ENCODE results near the gene AGAP2.
"Not testable (repeated sequence)": the region's sequence is repeated elsewhere in the genome, so short reads cannot be mapped to it uniquely, and the experiment has no call there.

The AGAP2 gene

GRCh38 chr12:57738661-57739237, at the start of gene AGAP2:
TSS of gene AGAP2 (minus strand) at chr12:57738742. CDS start at chr12:57738246, 496 bp downstream.
- peak; percentile 29 to 65 for DNase-seq

GRCh38 chr12:57783861-57784260, 45.3 kb upstream of the AGAP2 start:
- DNase-seq = no peak

GRCh38 chr12:57783466-57783801, 44.9 kb upstream of the AGAP2 start:
- no peak for DNase-seq

GRCh38 chr12:57782608-57783465, 44.3 kb upstream of the AGAP2 start, which contains the start of gene TSFM:
TSS of gene TSFM (plus strand) at chr12:57782787. CDS start at chr12:57782802, 15 bp downstream.
- DNase-seq = peak in 1 of 2 experiments; percentile 88

DNA sequence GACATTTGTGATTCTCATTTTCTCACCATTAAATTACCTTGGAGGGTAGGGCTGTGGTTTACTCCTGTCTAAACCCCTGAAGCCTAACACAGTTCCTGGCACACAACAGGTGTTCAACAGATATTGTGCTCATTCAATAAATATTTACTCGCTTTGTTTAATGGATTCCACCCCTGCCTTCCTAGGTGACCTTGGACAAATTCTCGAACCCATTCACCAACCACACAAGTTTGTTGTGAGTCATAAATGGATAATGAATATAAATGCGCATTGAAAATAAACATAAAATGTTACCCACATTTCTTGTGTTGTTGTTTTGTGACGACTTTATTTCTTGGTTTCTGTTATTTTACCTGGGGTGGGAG, 43.7 kb upstream of the AGAP2 start:
- DNase-seq = no peak

GRCh38 chr12:57781801-57782200, 43.3 kb upstream of the AGAP2 start:
- no peak for DNase-seq

GRCh38 chr12:57781244-57781643, 42.7 kb upstream of the AGAP2 start:
- DNase-seq = no peak

GRCh38 chr12:57780284-57780897, 41.8 kb upstream of the AGAP2 start:
- DNase-seq = no peak

DNA sequence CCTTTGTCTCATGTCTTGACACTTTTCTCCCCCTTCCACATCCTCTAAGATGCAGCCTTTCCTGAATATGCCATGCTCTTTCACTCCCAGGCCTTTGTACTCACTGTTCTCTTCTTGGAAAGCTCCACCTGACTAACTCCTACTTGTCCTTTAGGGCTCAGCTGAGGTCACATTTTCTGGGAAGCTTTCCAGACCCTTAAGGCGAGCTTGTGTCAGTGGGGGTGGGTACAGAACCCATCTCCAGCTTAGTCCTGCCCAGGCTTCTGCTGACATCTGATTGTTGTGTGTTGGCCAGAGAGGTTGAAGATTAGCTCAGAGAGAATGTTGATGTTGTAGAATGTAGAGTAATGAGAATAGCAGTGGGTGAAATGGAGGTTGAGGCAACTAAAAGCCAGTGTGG, 41.2 kb upstream of the AGAP2 start:
- DNase-seq = no peak

DNA sequence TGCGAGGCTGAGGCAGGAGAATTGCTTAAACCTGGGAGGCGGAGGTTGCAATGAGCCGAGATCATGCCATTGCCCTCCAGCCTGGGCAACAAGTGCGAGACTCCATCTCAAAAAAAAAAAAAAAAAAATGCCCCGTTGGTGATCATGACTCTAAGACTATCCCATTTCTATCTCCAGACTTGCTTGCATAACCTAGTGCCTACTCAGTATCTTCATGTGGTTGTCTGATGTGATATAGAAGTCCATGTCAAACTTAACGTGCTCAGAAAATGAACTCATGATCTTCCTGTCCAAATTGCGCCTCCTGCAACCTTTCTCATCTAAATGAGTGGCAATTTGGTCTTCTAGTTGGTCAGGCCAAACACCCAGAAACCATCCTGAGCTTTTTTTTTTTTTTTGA, 39.4 kb upstream of the AGAP2 start:
- DNase-seq = no peak

DNA sequence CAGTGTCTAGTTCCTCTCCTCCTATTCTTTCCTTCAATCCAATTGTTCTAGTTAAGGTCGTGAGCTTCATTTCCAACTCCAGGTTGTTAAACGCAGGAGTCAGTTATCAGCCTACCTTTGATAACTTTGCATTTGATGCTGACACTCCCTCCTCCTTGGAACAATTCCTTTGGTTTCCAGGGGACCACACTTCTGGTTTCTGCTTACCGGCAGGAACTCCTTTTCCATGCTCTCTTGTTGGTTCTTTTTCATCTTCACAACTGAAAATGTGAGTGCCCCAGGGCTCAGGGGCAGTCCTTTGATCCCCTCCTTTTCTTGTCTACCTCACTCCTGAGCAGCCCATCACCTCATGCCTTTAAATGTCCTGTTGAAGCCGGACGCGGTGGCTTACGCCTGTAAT, 38.8 kb upstream of the AGAP2 start:
- no peak for DNase-seq

GRCh38 chr12:57776247-57776587, 37.7 kb upstream of the AGAP2 start:
- no peak for DNase-seq

DNA sequence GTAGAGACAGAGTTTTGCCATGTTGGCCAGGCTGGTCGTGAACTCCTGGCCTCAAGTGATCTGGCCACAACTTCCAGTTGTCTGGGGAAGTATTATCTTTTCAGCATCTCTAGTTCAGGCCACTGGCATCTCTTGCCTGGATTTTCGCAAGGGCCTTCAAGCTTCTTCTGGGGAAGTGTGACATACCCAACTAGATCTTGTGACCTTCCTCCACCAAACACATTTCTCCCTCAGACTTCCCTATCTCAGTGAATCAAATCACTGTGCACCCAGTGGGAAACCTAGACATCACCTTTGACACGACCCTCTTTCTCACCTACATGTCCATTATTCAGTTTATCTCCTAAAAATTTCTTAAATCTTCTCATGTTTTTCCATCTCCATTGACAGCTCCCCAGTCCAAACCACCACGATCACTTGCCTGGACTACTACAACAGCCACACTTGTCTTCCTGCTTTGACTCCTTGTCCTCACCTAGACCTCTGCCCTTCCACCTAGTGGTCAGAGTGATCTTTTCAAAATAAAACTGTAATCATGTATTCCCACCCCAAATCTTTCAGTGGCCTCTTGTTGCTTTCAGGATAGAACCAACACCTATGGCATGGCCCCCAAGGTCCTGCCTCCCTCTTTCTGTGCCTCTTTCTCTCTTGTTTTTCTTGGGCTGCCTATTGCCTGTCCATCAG, 37.2 kb upstream of the AGAP2 start:
- no peak for DNase-seq

GRCh38 chr12:57775044-57775443, 36.5 kb upstream of the AGAP2 start:
- DNase-seq = no peak

- not testable (repeated sequence) for DNase-seq
Measured at GRCh38 chr12:57774634-57775033, 36.1 kb upstream of the AGAP2 start.

DNA sequence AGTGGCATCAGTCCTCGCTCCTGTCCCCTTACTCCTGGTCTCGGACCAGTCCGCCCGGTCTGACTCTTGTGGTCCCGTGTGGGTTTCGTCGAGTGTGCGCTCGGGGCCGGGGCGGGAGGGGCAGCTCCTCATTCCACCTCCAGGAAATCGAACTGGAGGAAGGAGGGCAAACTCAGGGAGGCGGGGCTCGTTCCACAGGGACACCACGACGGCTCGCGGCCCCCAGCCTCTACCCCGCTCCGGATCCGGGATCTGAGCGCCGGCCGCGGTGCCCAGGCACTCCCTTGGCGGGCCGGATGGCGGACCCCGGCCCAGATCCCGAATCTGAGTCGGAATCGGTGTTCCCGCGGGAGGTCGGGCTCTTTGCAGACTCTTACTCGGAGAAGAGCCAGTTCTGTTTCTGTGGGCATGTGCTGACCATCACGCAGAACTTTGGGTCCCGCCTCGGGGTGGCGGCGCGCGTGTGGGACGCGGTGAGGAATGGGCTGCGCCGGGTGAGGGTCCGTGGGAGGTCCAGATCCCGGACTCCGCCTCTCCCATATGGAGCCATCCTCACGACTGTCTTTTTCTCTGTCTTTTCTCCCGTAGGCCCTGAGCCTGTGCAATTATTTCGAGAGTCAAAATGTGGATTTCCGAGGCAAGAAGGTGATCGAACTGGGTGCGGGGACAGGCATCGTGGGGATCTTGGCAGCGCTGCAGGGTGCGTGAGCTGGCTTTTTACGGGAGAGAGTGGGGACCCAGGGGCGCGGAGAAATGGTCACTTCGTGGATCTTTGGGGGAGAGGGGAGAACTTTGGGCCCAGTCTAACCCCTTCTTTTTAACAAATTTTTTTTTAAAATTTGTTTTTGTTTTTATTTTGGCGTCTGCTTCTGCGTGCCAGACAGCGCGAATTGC, 34.1 kb upstream of the AGAP2 start, which contains the start of gene EEF1AKMT3:
TSS of gene EEF1AKMT3 (plus strand) at position 186 of the 894 bp plus-strand sequence. CDS start at position 297, 111 bp downstream.
- DNase-seq = no peak

GRCh38 chr12:57771873-57772428, 33.4 kb upstream of the AGAP2 start, which contains the start of gene METTL1:
TSS of gene METTL1 (minus strand) at chr12:57772105. CDS start at chr12:57772083, 22 bp downstream.
- peak; percentile 26 to 87 for DNase-seq

DNA sequence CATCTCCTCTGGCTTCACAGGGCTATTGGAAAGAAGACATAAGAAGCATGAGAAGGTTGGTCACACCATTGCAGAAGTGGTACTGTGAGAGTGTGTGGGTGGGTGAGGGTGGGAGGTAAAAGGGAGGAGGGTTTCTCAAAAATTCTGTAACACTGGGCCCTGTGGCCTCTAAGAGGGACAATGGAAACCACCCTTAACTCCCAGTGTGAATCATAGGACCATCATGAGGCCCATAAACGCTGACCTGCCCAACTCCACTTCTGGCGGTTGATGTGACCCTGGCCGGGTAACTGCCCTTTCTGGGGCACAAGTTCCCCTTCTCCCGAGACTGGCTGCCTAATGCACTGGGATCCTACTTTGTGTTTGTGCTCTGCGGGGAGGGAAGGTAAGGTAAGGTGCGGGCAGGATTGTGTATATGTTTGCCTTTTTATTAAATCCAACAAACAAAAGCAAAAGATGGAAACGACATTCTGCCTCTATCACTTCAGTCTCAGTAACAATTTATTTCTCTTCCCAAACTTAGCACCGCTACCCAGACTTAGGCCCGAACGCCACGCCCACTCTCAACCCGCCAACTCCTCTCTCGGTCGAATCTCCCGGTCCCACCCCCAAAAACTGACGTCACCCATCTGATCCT, 32.8 kb upstream of the AGAP2 start:
- DNase-seq = no peak

GRCh38 chr12:57770734-57771133, 32.2 kb upstream of the AGAP2 start:
- DNase-seq = no peak

DNA sequence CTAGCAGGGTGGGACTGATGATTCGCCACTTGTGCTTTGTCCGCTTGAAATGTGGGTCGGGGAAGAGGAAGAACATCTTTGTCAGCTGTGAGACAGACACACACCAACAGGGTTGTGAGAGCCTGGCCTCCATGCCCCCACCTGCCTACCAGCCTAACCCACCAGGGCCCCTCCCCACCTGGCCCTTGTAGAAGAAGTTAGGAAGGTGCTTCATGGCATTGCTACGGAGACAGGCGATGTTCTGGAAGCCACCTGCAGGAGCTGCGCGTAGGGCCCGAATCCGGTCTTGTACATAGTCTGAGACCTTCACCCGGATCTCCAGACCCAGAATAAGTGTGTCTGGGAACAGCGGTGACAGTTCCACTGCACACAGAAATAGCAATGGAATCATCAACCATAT, 31.1 kb upstream of the AGAP2 start:
- no peak for DNase-seq

DNA sequence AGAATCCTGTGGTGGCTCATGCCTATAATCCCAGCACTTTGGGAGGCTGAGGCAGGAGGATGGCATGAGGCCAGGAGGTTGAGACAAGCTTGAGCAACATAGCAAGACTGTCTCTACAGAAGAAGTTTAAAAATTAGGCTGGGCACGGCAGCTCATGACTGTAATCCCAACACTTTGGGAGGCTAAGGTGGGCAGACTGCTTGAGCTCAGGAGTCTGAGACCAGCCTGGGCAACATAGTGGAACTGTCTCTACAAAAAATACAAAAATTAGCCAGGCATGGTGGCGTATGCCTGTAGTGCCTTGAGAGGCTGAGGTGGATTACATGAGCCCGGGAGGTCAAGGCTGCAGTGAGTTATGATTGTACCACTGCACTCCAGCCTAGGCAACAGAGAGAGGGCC, 29.3 kb upstream of the AGAP2 start:
- no peak for DNase-seq
